Measurements from ENCODE around the gene KCNAB3.
A peak's percentile ranks its signal among the peaks of the same experiment; 100 is the strongest.

The KCNAB3 gene

DNA sequence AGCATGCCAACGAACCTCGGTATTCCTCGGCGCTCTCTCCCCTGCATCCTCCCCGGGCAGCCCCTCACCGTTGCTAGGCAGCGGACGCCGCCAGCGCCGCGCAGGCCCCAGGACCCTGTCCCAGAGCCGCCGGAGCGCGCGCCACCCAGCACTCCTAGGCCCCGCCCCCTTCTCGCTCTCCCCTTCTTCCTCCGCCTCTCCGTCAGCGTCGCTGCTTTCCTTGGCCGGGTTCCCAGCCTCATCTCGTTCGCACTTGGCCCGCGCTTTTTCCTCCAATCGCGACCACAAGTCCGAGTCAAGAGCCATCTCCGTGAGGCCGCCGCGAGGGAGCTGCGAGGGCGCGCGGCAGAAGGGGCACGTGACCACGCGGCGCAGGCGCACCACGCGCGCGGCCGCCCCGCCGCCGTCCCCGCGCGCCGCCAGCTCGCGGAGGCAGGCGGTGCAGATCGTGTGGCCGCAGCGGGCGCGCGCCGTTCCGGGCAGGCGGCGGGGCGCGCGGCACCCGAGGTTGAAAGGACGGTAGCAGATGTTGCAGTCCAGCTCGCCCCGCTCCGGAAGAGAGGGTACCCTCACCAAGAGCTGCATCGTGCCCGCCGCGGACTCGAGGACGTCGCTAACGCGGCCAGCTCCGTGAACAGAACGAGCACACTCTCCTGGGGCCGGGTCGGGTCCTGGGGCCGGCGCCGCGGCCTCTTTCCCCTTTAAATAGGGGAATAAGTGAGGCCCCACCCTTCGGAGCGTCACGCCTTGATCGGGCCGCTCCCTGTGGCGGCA, 13.9 kb downstream of the KCNAB3 start, which contains the start of gene RNF227:
TSS of gene RNF227 (minus strand) at position 679 of the 774 bp plus-strand sequence. CDS start at position 585, 94 bp downstream.
- Histone ChIP-seq H3F3A (ENCODE audit: insufficient read depth, low read length) (no peaks in the 10 kb centered on the region), H3K4me1 (ENCODE audit: insufficient read depth, low read length, severe bottlenecking) (peaks cover 22% of the 10 kb centered on the region), H3K4me2 (ENCODE audit: low read length) (peak within 1 kb of the TSS; percentile 96), H2AFZ (ENCODE audit: low read length) (0 out of 2 replicates have a peak within 1 kb of the TSS, but pooled peaks have one; percentile 59), H3K79me2 (ENCODE audit: insufficient read depth, low read length) (no peaks in the 10 kb centered on the region), H3K4me3 (ENCODE audit: low read depth, low read length, poor library complexity, severe bottlenecking) (peak within 1 kb of the TSS; percentile 67), H3K27me3 (ENCODE audit: insufficient read depth, low read length) (no peaks in the 10 kb centered on the region), H3K9ac (ENCODE audit: low read length) (peak within 1 kb of the TSS; percentile 77), H4K20me1 (ENCODE audit: insufficient read depth, low read length) (no peaks in the 10 kb centered on the region), H3K9me2 (ENCODE audit: low read depth, low read length) (no peaks in the 10 kb centered on the region), H3K36me3 (ENCODE audit: insufficient read depth, low read length) (peaks cover 18% of the 10 kb centered on the region), H3K27ac (ENCODE audit: low read depth, low read length, poor library complexity, severe bottlenecking) (peak within 1 kb of the TSS; percentile 63), H3K9me3 (ENCODE audit: low read length) (no peaks in the 10 kb centered on the region)
- TF ChIP-seq, protein P1, sequence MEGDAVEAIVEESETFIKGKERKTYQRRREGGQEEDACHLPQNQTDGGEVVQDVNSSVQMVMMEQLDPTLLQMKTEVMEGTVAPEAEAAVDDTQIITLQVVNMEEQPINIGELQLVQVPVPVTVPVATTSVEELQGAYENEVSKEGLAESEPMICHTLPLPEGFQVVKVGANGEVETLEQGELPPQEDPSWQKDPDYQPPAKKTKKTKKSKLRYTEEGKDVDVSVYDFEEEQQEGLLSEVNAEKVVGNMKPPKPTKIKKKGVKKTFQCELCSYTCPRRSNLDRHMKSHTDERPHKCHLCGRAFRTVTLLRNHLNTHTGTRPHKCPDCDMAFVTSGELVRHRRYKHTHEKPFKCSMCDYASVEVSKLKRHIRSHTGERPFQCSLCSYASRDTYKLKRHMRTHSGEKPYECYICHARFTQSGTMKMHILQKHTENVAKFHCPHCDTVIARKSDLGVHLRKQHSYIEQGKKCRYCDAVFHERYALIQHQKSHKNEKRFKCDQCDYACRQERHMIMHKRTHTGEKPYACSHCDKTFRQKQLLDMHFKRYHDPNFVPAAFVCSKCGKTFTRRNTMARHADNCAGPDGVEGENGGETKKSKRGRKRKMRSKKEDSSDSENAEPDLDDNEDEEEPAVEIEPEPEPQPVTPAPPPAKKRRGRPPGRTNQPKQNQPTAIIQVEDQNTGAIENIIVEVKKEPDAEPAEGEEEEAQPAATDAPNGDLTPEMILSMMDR (IDR thresholded peaks at IDR 0.05; ENCODE audit: low read length) = no peak
- no peak for TF ChIP-seq EZH2 (IDR thresholded peaks at IDR 0.05; ENCODE audit: borderline replicate concordance, low read length)

DNA sequence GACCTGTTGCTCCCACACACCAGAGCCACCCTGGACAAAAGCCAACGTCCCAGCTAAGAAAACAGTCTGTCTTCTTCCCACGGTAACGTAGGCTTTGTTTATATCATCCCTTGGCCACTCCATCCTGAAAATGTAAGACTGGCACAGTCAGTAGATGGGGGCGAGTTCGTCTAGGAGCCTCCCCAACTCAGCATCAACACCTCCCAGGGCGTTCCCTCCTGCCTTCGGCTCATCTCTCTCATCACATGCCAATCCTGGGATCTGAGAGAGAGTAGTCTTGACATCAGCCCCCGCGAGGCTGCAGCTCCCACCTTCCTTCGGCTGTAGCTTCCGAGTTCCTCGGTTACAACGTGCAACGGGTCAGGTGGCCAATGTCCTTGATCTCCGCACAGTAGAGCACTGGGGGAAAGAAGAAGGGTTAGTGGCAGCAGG, 14.5 kb downstream of the KCNAB3 start:
- Histone ChIP-seq H3K9me2 (ENCODE audit: low read depth, low read length) (no peaks in the 10 kb centered on the region), H3K36me3 (ENCODE audit: insufficient read depth, low read length) (peaks cover 24% of the 10 kb centered on the region), H3F3A (ENCODE audit: insufficient read depth, low read length) (no peaks in the 10 kb centered on the region), H3K79me2 (ENCODE audit: insufficient read depth, low read length) (no peaks in the 10 kb centered on the region), H3K9ac (ENCODE audit: low read length) (peak overlapping the region; percentile 75), H3K27me3 (ENCODE audit: insufficient read depth, low read length) (no peaks in the 10 kb centered on the region), H2AFZ (ENCODE audit: low read length) (no peak overlapping the region), H3K9me3 (ENCODE audit: low read length) (no peaks in the 10 kb centered on the region), H3K27ac (ENCODE audit: low read depth, low read length, poor library complexity, severe bottlenecking) (peak overlapping the region; percentile 52), H3K4me3 (ENCODE audit: low read depth, low read length, poor library complexity, severe bottlenecking) (peak overlapping the region; percentile 67), H3K4me1 (ENCODE audit: insufficient read depth, low read length, severe bottlenecking) (peaks cover 22% of the 10 kb centered on the region), H3K4me2 (ENCODE audit: low read length) (peak overlapping the region; percentile 96), H4K20me1 (ENCODE audit: insufficient read depth, low read length) (no peaks in the 10 kb centered on the region)
- TF ChIP-seq, protein P1 (IDR thresholded peaks at IDR 0.05; ENCODE audit: low read length) = no peak
- TF ChIP-seq EZH2 (IDR thresholded peaks at IDR 0.05; ENCODE audit: borderline replicate concordance, low read length) = no peak

DNA sequence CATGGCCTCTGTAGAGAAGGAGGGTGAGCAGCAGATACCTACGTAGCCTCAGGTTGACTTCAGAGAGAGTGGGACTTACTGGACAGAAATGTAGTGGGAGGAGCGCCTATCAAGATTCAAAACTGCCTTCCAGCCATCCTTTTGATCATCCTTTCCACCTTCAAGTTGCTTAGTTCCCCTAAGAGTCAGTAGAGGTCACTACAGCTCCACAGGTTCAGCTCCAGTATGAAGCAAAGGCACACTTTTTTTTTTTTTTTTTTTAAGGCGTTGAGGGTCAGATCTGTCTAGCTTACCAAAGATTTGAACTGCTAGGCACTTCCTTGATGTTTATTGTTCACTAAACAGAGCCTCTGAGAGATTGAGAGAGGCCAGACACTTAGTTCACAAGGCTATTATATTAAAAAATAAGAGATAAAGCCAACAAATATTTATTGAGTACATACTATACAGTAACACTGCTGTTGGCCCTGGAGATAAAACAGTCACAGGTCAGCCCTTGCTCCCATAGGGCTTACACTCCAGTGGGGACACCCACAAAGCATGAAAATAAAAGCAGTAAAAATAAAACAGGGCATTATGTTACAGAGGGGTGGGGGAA, 16.6 kb downstream of the KCNAB3 start:
- H3K9me3 ChIP-seq (ENCODE audit: low read length) = no peaks in the 10 kb centered on the region
- H3K9me2 ChIP-seq (ENCODE audit: low read depth, low read length) = no peaks in the 10 kb centered on the region
- no peak overlapping the region for H3K4me2 ChIP-seq (ENCODE audit: low read length)
- H3F3A ChIP-seq (ENCODE audit: insufficient read depth, low read length) = no peaks in the 10 kb centered on the region
- H3K27ac ChIP-seq (ENCODE audit: low read depth, low read length, poor library complexity, severe bottlenecking) = no peak overlapping the region
- peaks cover 22% of the 10 kb centered on the region for H3K4me1 ChIP-seq (ENCODE audit: insufficient read depth, low read length, severe bottlenecking)
- H3K9ac ChIP-seq (ENCODE audit: low read length) = no peak overlapping the region
- TF ChIP-seq, protein P1 (IDR thresholded peaks at IDR 0.05; ENCODE audit: low read length) = peak; percentile 82
- no peak for TF ChIP-seq EZH2 (IDR thresholded peaks at IDR 0.05; ENCODE audit: borderline replicate concordance, low read length)
- H3K36me3 ChIP-seq (ENCODE audit: insufficient read depth, low read length) = peaks cover 46% of the 10 kb centered on the region
- H4K20me1 ChIP-seq (ENCODE audit: insufficient read depth, low read length) = no peaks in the 10 kb centered on the region
- H3K27me3 ChIP-seq (ENCODE audit: insufficient read depth, low read length) = no peaks in the 10 kb centered on the region
- no peak overlapping the region for H2AFZ ChIP-seq (ENCODE audit: low read length)
- H3K4me3 ChIP-seq (ENCODE audit: low read depth, low read length, poor library complexity, severe bottlenecking) = no peak overlapping the region
- no peaks in the 10 kb centered on the region for H3K79me2 ChIP-seq (ENCODE audit: insufficient read depth, low read length)
